ENCODE results near the gene ZBTB7B. TPM values are rescaled to one million over a fixed set of nuclear protein-coding genes. Genes with fewer than 3 reads are reported as not detected.

Gene ZBTB7B
- total and polyA plus RNA-seq, 9 of the 15 experiments (the other 6 are each of a cell fraction or from before 2014, with no cell fraction given) = 0.04 to 46.5 (median 15.2) TPM

- DNase-seq (ENCODE audit: extremely low read depth in 1 of 4, low spot score in 3 of 4) (peak; percentile 91 to 98 (median 98)), ATAC-seq (peak; percentile 90), FAIRE-seq (peak; percentile 58)
- no TSS peak for BruUV-seq (replicated peaks)
- intact Hi-C loops (cut with micrococcal nuclease) = no loop called here
- Histone ChIP-seq H2AFZ (ENCODE audit: low read depth, low read length) (peak within 1 kb of the TSS; percentile 95), H3K9me3 (replicated peaks; ENCODE audit: control insufficient read depth, insufficient read depth, low read depth, low read length) (no peaks in the 10 kb centered on the region), H3K4me1 (replicated peaks in 1 of 2; ENCODE audit: control insufficient read depth in 2 of 2, insufficient read depth in 2 of 2, low read length in 2 of 2) (peaks cover 29 to 51% of the 10 kb centered on the region in 2 experiments), H3K4me2 (ENCODE audit: insufficient read depth, low read length) (peak within 1 kb of the TSS; percentile 99), H4K20me1 (replicated peaks; ENCODE audit: control insufficient read depth, insufficient read depth, low read length) (no peaks in the 10 kb centered on the region), H3K36me3 (ENCODE audit: control insufficient read depth, insufficient read depth, low read length) (peaks cover 19% of the 10 kb centered on the region; the same call in 1 of the 3 replicates), H3K9me1 (ENCODE audit: control insufficient read depth, insufficient read depth, low read length) (peaks cover 1% of the 10 kb centered on the region), H3K9ac (ENCODE audit: insufficient read depth in 1 of 2, low read depth in 2 of 2, low read length in 2 of 2) (peak within 1 kb of the TSS; percentile 90 to 96), H3K79me2 (ENCODE audit: control insufficient read depth, insufficient read depth, low read length) (peaks cover 19% of the 10 kb centered on the region), H3K27ac (ENCODE audit: extremely low read depth, low read depth, low read length) (peak within 1 kb of the TSS; percentile 83), H3K27me3 (ENCODE audit: control insufficient read depth in 2 of 2, insufficient read depth in 2 of 2, low read length in 2 of 2) (no peaks in the 10 kb centered on the region), H3K4me3 (peak within 1 kb of the TSS; percentile 80)
- ChIA-PET CTCF (ENCODE audit: low intra/inter-chr PET ratio) (interaction anchor here (0.6 to 1.4 kb wide), 4 partner anchors 34 to 570 kb away, joined by 3 to 4 read pairs (median 3); partner anchors contain the start of gene PYGO2), POLR2A (interaction anchor here (0.6 to 1.7 kb wide), 10 partner anchors 9 to 122 kb away, joined by 3 to 6 read pairs (median 3); no protein-coding TSS in a partner anchor)
- under 1% methylated on average over 58 of the region's 99 CpGs for WGBS (ENCODE audit: insufficient coverage, low coverage, missing lambda C conversion rate)
- in situ Hi-C loops (cut with MboI) = no loop called here
- TF ChIP-seq JUN (IDR thresholded peaks at IDR 0.05; ENCODE audit: borderline replicate concordance, low read depth, low read length) (no peak), JUN (CRISPR knock-in tag; IDR thresholded peaks at IDR 0.05; ENCODE audit: borderline replicate concordance) (peak; percentile 75; the same call in 1 of the 2 replicates), EP300 (IDR thresholded peaks at IDR 0.05; ENCODE audit: low read length) (no peak), CAMTA2 (CRISPR knock-in tag; conservative IDR thresholded peaks at IDR 0.05) (peak; percentile 25; the same call in 1 of the 2 replicates), RAD21 (CRISPR knock-in tag; conservative IDR thresholded peaks at IDR 0.05 in 1 of 2, IDR thresholded peaks at IDR 0.05 in 1 of 2) (peak in 1 of 2 experiments; percentile 60), ZNF174 (CRISPR knock-in tag; IDR thresholded peaks at IDR 0.05) (no peak), BMI1 (IDR thresholded peaks at IDR 0.05; ENCODE audit: low read length) (no peak), TFE3 (CRISPR knock-in tag; IDR thresholded peaks at IDR 0.05) (no peak), CGGBP1 (CRISPR knock-in tag; IDR thresholded peaks at IDR 0.05) (no peak), ZNF253 (CRISPR knock-in tag; conservative IDR thresholded peaks at IDR 0.05) (no peak), NR3C1 (CRISPR knock-in tag; IDR thresholded peaks at IDR 0.05) (0 out of 2 replicates have a peak, but pooled peaks have one; percentile 51), PATZ1 (CRISPR knock-in tag; IDR thresholded peaks at IDR 0.05; ENCODE audit: borderline replicate concordance) (no peak), ZNF668 (CRISPR knock-in tag; IDR thresholded peaks at IDR 0.05) (no peak), KDM1A (IDR thresholded peaks at IDR 0.05) (no peak), ZBTB17 (CRISPR knock-in tag; IDR thresholded peaks at IDR 0.05) (no peak), SRSF3 (IDR thresholded peaks at IDR 0.05; ENCODE audit: insufficient read depth, low read length) (no peak), OTX1 (CRISPR knock-in tag; IDR thresholded peaks at IDR 0.05) (no peak), HDAC2 (IDR thresholded peaks at IDR 0.05) (peak; percentile 47; the same call in 1 of the 2 replicates), NFE2L1 (tag; IDR thresholded peaks at IDR 0.05; ENCODE audit: borderline replicate concordance, low read depth) (no peak)
Observed at GRCh38 chr1:155050560-155051341, 48.1 kb downstream of the ZBTB7B start, which contains the start of gene ADAM15. Gene ADAM15, plus strand, starts transcription at chr1:155051316. Its CDS starts 71 bp downstream, at chr1:155051387.

Measured in K562 (cell line).